IPS DF 4.7 (cell line): Measurements from ENCODE around the gene APOC3.

ENCODE experiments used
- DNase-seq: peaks from one replicate; pipeline ENCODE4 v3.0.0-alpha.2; 2013; ENCODE audit warnings: low spot score; ENCODE audit errors: extremely low read depth

APOC3 gene

DNA sequence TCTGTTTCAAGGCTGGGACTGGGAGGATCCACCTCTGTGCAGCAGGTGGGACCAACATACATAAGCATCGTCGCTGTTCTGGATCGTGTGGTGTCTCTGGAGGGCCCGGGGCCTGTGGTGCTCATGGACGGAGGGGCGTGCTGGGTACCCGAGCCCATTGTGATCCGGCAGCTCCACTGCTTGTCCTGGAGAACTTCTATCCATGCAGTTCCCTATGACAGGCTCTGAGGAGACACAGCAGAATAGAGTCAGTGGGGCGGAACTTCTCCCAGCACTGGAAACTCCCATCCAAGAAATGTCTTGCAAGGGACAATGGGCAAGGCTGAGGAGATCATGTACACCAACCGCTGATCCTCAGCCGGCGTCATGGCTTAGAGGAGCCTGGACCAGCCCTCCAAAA is 19.4 kb downstream of the APOC3 start:
- no peak for DNase-seq

DNA sequence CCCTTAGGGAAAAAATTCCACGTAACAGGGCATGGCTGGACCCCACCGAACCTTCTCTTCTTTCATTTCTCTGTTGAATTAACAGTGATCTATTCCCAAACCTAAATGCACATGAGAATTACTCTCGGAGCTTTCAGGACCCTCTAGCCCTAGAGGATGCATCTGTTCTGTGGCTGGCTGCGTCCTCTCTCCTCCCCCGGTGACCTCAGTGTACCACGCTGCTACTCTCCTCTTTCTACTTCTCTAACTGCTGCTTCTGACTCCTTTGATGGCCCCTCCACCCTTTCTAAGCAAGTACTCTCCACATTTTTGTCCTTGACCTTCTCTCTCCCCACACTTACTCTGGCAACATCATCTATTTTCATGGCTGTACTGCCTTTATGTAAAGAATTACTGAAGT is 19.8 kb downstream of the APOC3 start:
- DNase-seq: no peak

DNA sequence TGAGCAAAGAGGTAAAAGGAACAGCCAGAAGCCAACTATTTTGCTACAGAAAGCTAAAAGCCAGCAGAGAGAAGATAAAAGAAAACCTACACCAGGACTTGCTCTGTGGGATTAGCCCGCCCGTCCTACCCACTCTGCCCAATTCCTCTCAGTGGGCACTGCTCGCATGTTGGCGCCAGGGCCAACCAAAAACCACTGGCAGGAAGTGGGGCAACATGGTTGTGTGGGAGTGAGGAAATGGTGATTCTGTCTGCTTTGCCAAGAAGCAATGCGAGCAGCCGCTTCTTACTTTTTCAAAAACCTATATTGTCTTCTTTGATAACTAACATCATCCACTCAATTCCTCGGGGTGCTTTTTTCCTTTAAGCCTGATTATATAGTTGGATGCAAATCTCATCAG is 21.9 kb downstream of the APOC3 start:
- DNase-seq: no peak

DNA sequence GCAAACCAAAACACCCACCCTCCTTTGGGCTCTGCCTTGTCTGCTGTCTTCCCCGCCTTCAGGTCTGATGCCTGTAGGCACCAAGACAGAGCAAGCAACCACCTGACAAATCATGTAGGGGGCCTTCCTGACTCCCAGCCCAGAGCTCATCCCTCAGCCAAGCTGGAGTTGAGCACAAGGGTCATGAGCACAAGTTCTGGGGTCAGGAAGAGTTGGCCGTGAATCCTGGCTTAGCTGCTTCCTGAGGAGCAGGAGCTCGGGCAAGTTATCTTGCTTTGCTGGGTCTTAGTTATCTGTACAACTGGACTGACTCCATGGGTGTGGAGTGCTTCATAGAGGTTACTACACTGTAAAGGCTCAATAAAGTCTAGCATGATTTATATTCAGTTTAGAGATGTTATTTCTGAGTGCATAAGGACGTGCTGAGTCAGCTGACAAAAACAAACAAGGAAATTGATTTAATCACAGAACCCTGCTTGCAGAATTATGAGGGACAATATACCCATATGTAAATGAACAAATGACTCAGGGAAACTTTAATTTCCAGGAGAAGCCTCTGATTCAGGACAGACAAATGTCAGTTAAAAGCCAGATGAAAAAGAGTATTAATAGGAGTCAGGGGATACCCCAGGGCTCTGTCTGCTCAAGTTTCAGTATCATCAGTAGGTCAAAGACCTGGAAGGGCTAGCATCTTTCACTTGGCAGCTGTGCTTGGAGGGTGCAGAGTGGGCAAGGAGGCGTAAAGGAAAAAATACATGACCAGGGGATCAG is 22.7 kb downstream of the APOC3 start:
- DNase-seq: no peak

DNA sequence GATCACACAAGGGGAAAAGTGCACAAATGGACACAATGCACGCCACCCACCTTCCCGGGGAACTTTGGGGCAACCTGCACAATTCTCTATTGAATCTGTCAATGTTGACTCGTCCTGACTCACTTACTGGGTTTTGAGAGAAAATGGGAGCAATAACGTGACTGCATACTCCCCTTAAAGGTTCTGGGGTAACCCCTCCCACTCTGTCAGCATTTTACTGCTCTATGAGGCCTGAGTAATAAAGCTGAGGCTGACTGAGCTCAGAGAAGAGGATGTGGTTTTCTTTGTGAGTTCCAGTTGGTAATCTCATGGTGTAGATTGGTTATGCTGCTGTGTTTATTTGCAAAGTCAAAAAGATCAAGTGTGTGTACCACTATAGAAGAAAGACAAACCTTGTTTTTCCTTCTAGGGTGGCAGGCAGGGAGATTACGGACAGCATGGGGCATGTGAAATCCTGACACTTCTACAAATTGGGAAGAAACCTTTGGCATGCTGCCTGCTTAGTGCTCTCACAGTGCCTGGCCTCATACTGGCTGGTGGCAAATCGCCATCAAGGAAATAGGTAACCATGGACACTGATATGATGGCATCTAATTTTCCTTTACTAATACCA is 23.9 kb downstream of the APOC3 start:
- no peak for DNase-seq

DNA sequence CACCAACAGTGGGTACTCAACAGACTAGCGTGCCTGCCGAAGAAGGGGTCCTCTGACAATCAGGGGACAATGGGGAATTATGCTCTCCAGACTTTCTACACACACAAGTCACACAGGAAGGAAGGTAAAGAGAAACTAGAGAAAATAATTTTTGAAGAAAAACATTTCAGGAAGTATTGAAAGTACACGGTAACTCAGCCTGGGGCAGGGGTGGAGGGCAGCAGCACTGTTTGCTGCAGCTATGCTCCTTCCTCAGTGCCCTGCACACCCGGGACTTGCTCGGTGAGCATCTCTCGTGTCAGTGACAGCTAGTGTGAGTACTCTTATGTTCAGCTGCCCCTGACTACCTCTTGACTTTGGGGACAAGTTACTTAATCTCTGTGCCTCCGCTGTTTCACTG is 25.7 kb downstream of the APOC3 start:
- no peak for DNase-seq

DNA sequence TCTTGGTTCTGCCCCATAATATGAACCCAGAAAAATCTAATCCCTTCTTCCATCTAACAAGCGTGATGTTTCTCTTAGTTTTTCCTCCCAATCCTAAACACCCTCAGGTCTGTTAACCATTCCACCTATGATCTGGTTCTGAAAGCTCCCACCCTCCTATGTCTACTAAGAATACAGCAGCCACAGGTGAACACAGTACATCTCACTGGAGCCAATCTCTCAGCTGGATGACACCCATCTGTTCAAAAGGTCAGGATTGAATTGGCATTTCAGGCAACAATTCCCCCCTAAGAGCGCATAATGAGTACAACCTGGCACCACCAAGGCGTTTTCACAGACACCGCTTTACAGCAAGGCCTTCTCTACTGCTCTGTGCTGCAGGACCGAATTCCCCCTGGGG is 26.7 kb downstream of the APOC3 start:
- no peak for DNase-seq

DNA sequence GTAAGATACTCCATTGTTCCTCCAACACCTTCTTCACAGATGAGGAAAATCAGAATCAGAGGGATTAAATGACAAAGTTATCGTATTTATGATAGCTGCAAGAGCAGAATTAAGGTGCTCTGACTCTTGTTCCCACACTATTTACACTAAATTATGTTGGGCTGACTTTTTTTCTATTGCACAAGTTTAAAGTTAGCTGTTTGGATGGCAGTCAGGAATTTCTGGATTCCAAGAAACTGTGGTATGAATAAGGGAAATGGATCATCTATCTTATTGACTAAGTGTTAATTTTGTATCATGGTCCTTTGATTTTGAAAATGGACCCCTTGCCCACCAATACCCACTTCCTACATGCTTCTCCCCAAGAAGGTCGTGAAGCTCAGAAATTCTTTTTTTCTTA is 27.6 kb downstream of the APOC3 start:
- no peak for DNase-seq

DNA sequence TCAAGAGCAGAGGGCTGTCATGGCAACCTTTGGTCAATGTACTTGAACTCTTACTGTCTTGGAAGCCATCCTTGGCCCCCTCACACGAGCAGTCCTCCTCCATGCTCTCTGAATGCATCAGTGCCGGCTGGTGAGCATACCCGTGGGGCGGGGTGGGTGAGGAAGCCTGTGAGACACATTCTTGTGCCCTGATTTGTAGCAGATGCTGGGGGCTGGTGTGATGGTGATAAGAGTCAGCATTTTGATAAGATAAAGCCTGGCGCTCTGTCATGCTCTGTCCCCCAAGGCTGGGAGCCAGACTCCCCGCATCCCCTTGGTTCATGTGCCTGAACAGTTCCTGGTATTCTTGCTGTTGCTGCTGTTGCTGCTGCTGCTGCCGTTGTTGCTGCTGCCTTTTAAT is 28.2 kb downstream of the APOC3 start:
- DNase-seq: no peak

DNA sequence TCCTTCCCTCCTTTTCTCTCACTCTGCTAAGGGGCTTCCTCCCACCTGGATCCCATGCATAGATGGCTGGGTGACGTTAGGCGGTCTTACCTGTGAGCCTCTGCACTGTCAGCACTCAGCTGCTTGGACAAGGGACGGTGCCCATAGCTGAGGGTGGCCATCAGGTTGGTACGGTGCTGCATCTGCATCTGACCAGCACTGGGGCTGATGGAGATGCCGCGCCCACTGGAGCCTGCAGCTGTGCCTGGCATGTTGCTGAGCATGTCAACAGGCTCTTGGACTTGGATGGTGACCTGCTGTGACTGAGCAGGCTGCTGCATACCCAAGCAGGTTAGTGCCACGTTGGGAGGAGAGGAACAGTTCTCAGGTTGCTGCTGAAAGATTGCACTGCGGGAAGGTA is 29.5 kb downstream of the APOC3 start:
- DNase-seq: no peak

DNA sequence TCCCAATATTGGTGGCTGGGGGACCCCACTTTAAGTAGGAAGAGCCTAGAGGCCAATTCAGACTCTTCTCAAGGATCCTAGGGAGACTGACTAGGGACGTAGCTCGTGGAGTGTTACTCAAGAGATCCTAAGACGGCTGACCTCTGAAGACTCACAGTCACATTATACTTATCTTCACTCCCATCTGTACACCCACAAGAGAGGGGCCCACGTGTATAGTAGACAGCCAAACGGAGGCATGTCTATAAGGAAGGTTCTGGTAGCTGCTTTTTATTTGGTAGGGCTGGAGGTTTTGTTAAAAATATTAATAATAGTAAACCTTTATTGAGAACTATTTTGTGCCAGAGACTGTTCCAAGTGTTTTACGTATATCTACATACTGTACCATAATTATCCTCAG is 30.6 kb downstream of the APOC3 start:
- no peak for DNase-seq

DNA sequence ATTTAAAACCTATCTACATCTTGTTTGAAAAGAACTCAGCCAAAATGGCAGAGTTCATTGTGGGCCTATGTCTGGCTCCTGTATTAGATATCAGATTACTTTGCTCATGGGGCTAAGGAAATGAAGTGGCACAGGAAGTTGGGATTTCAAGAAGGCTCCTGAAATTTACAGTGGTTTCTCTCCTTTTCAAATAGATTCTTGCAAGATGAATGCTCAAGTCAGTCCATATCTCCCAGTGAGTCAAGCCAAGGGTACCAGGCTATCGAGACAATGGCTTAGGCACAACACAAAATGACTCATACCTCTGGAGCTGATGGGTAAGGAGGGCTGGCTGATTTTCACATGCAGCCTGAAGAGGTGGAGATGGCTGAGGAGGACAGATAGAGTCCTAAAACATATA is 31.8 kb downstream of the APOC3 start:
- DNase-seq: no peak

DNA sequence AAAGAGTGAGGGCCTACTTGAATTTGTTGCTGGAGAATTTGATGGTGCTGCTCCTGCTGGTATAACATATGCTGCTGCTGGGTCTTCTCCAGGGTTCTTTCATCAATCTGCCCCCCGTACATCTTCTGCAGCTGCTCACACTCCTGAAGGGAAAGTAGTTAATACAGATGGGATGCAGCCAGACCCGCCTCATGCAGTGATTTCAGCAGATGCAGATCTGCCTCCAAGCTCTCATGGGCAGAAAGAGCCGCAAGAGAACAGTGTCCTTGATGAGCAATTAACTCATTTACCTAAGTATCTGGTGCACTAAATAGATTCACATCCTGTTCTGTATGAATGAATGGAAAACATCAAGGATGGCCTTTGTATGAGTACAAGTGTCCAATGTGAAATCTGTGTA is 32.5 kb downstream of the APOC3 start:
- DNase-seq: no peak

DNA sequence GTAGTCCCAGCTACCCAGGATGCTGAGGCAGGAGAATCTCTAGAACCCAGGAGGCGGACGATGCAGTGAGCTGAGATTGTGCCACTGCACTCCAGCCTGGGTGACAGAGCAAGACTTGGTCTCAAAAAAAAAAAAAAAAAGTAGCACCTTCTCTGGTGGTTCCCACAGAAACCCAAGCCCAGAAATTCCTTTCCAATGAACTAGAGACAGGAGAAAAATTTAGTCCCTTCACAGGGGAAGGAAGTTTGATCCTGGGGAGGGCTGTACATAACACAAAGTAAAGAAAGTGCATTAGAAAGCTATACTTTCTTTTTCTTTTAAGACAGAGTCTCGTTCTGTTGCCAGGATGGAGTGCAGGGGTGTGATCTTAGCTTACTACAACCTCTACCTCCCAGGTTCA is 33.2 kb downstream of the APOC3 start:
- no peak for DNase-seq

DNA sequence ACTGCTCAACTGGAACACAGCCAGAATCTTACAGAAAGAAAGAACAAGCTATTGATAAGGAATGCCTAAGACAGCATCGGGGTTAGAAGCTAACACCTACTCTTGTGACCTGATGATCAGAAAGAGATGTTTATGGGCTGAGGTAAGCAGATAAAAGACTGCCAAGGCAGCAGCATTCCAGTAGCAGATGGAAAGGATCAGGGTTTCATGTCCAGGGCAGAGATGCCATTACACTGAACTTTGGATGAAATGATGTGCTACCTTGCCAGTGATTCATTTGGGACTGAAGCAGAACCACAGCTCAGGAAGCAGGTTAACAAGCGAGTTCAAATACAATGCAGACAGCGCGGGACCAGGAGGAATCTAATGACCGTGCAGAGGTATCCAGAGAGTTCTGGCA is 34.8 kb downstream of the APOC3 start:
- DNase-seq: no peak

DNA sequence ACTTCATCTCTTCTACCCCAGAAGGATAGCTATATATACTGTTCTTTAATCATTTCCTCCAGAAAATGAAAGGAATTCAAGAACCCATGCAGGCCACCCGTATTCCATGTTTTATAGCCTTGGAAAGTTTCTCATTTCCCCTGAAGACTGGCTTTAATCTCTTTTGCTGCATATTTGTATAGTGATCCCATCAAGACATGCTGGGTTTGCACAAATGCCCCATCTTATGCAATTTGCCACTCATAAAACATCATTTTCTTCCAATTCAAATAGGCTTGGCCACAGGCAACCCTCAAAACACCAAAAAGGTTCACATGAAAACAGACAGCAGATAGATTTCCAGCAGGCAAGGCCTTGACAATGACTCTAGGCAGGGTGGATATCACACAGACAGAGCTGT is 36.0 kb downstream of the APOC3 start:
- no peak for DNase-seq

DNA sequence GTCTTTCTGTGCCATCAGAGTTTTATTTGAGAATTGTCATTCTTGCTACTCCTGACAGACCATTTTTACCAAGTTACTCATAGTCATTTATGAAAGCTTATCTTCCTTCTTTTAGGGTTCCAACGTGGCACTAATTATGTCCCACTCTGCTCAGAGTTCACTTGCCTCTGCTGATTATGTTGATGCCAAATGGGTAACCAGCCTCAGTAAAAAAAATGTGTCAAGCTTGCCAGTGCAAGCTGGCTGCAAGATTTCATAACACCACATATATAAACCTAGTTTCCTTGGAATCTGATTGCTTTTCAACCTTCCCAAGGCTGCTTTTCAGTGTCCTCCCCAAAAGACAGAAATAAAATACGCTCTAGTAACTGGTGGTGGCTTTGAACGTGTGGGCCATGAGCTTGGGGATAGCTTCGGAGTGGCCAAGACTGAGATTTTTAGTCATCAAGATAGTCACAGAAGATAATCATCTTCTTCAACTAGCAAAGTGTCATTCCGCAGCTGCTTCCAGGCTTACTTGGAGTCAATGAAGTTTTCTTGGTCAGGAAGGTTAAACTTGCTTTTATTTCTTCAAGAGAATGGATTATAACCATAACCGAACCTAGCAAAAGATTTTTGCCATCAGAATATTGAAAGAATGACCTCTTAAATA is 37.2 kb downstream of the APOC3 start:
- DNase-seq: no peak

DNA sequence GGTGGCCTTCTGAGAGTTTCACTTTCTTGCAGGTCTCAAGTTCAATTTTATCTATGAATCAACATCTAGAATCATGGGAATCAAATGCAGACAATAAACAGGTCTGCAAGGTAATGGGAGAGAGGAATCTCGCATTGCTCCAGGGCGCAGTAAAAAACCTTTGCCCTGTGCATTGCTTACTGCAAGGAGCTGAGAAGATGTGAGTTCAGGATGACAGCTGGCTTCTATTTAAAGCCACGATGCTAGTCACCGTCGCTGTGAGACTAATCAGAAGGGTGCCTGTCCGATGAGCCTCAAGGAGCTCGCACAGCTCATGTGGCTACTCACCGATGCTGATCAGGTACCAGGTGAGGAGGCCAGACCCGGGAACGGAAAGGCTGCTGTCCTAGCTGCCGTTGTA is 37.9 kb downstream of the APOC3 start:
- no peak for DNase-seq

DNA sequence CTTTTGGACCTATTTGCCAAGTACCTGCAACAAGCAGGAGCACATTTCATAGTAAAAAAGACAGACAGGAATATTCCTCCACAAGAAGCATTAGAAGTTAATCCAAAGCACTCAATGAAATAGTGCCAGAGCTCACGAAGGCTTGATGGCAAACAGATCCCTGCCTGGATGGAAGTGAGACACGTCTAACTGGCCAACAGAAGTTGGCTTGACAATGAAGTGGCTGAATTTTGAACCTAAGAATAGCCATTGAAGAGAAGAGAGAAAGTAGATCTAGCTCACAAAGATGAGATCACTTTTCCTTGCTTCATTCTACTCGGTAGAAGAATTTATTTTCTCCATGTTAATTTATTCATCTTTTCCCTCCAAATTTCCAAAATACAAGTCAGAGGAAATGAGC is 38.4 kb downstream of the APOC3 start:
- no peak for DNase-seq

DNA sequence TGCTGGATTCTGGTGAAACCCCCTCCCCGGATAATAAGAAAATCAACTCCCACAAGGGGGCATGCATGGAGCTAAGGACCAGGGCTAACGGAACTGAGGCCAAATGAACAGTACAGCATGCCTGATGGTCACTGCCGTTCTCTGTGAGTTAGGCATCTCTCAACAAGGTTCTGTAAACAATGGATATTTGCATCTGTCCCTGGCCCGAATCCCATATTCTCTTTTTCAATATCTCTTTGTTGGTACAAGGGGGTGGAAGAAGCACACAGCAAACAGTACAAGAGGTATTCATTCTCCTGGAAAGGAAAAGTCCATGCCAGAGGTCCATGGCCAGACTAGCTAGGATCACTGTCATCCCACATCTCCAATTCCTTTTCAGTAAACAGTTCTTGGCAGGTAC is 39.9 kb downstream of the APOC3 start:
- DNase-seq: no peak

DNA sequence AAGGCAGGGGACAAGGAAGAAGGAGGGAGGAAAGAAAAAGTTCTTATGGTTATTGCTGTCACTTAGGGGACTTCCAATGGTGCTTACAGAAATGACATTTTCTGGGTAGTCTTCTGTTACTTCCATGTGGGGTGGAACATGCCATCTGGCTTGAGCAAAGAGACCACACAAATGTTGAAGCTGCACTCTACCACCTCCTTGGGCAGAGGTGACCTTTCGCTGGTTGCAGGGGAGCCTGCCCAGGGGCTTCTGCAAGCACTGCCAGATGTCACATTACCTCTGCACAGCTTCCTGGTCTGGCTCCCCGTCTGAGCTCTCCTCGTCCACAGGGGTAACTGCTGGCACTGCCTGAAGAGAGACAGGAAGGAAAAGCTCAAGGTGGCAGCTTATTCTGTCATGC is 40.3 kb downstream of the APOC3 start:
- DNase-seq: no peak

DNA sequence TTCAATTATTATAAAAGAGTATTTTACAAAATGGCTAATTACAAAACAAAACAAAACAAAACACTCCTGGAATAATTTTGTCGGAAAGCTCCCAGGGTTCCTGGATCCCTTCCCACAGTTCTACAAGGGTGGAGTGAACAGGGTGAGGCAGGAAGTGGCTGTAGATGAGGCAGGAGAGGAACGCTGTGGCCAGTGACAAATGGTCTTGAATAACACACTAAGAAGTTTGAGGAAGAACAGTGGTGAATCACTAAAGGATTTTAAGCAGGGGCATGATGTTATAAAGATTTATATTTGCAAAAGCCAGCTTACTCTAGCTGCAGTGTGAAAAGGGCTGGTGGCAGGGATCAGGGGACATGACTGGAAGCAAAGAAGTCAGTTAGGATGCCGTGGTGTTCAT is 41.5 kb downstream of the APOC3 start:
- DNase-seq: no peak

DNA sequence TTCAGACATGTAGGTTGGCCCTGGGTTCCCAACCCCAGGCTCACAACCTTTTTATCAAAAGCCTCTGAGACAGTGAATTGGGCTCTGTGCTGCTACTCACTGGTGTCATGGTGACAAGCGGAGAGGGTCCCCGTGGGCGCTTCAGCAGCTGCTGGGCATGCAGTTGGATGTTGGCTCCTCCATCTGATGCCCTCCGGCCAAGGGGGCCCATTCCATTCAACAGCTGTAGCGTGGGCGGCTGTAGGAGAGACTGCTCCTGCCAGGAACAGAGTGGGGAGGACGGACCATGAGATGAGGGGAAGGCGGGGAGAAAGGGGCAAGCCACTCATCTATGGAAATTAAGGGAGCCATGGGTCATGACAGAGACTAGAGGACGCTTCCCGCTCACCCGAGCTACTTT is 43.7 kb downstream of the APOC3 start:
- no peak for DNase-seq
